Measurements from ENCODE around the gene LHFPL2.

The LHFPL2 gene

GRCh38 chr5:78563621-78564020 lies 85.0 kb downstream of the LHFPL2 start:
- no peak for DNase-seq

- DNase-seq, result no peak
Observed at GRCh38 chr5:78562714-78563330, 85.8 kb downstream of the LHFPL2 start.

GRCh38 chr5:78562001-78562400 lies 86.6 kb downstream of the LHFPL2 start:
- DNase-seq, result no peak

- no peak for DNase-seq
Observed at GRCh38 chr5:78561261-78561660, 87.3 kb downstream of the LHFPL2 start.

GRCh38 chr5:78560000-78560855 lies 88.3 kb downstream of the LHFPL2 start:
- DNase-seq, result no peak

- no peak for DNase-seq
Observed at GRCh38 chr5:78557601-78558000, 91.0 kb downstream of the LHFPL2 start.

GRCh38 chr5:78555870-78556269 lies 92.7 kb downstream of the LHFPL2 start:
- DNase-seq, result no peak

- no peak for DNase-seq
Observed at GRCh38 chr5:78554670-78555069, 93.9 kb downstream of the LHFPL2 start.

GRCh38 chr5:78553580-78554353 lies 94.8 kb downstream of the LHFPL2 start:
- no peak for DNase-seq

GRCh38 chr5:78552729-78553342 lies 95.7 kb downstream of the LHFPL2 start:
- no peak for DNase-seq

GRCh38 chr5:78550891-78551290 lies 97.7 kb downstream of the LHFPL2 start:
- no peak for DNase-seq

- DNase-seq, result no peak
Observed at GRCh38 chr5:78549043-78549442, 99.5 kb downstream of the LHFPL2 start.

- DNase-seq, result no peak
Observed at GRCh38 chr5:78547731-78548615, 100.6 kb downstream of the LHFPL2 start.

- DNase-seq, result no peak
Observed at GRCh38 chr5:78547183-78547582, 101.4 kb downstream of the LHFPL2 start.

- DNase-seq, result no peak
Observed at GRCh38 chr5:78546276-78546996, 102.1 kb downstream of the LHFPL2 start.

- no peak for DNase-seq
Observed at GRCh38 chr5:78545406-78545805, 103.2 kb downstream of the LHFPL2 start.

GRCh38 chr5:78544561-78545201 lies 103.9 kb downstream of the LHFPL2 start:
- DNase-seq, result no peak

GRCh38 chr5:78543916-78544315 lies 104.7 kb downstream of the LHFPL2 start:
- no peak for DNase-seq

GRCh38 chr5:78543292-78543691 lies 105.3 kb downstream of the LHFPL2 start:
- no peak for DNase-seq

GRCh38 chr5:78542321-78542840 lies 106.2 kb downstream of the LHFPL2 start:
- no peak for DNase-seq
